Posterior vena cava (tissue), 2 donors: Measurements from ENCODE around the gene FCN3. TPM values are rescaled to one million over a fixed set of nuclear protein-coding genes. Genes with fewer than 3 reads are reported as not detected.
"Not testable (repeated sequence)": the region's sequence is repeated elsewhere in the genome, so short reads cannot be mapped to it uniquely, and the experiment has no call there.

Experiments used
- DNase-seq: peaks from one replicate; pipeline ENCODE4 v3.0.0-alpha.2; 2020; ENCODE audit warnings: low spot score
- intact Hi-C, 2 donors: fragments of 100-400 bp; cut with DNase I; formaldehyde crosslinking; loops; one replicate each; pipeline versions ENCODE4 v1.14.1 to v1.14.2; 2022 to 2023
- long read RNA-seq, 2 donors: library from polyadenylated mRNA; unstranded; transcript quantifications; one replicate each; pipeline ENCODE4 v2.0.0, GENCODE V29; 2020 to 2021
- total RNA-seq, 2 donors: library from RNA; stranded (reverse); fragmentation: NEBNext Ultra II Directional; extraction: Animal tissue kit (Norgen Biotek cat#: 25700); gene quantifications; one replicate each; pipeline ENCODE4 v1.2.1, GENCODE V29; 2021
- donor health status: DM: yes; HTN: yes; CAD: no.
- donor health status: DM: yes; HTN: yes; CAD: no.

FCN3 gene
- total RNA-seq = 10 to 100 TPM; 10.4 to 11.6 TPM
- long read RNA-seq, donor 1, partial matches to known transcripts = 0 of 4 reads
- long read RNA-seq, donor 1, other reads (novel, unspliced or antisense) = 0 of 4 reads
- long read RNA-seq, donor 2, transcript FCN3-202 (7 exons, 997 nt) = minor isoform, 7 of 36 reads
- long read RNA-seq, donor 2, transcript FCN3-201 (8 exons, 1,030 nt) = major isoform, 22 of 36 reads
- long read RNA-seq, donor 2, partial matches to known transcripts = 2 of 36 reads
- long read RNA-seq, donor 2, other reads (novel, unspliced or antisense) = 4 of 36 reads

- intact Hi-C loops = no loop called here
- peak; percentile 59 for DNase-seq
Observed at GRCh38 chr1:27374362-27375086, at the start of gene FCN3. FCN3 (minus strand) TSS chr1:27374824; CDS start chr1:27374818, 6 bp downstream.

GRCh38 chr1:27423709-27424108 is 49.1 kb upstream of the FCN3 start:
- DNase-seq = no peak
- intact Hi-C loops = loop anchor here in 1 of 2 donors (10.0 kb wide), 1 partner anchor 51 kb away; no protein-coding TSS in a partner anchor

GRCh38 chr1:27418326-27419185 is 43.9 kb upstream of the FCN3 start:
- intact Hi-C loops = loop anchor here in 1 of 2 donors (5.0 kb wide), 1 partner anchor 184 kb away; the partner anchor contains the start of gene AHDC1
- peak; percentile 90 for DNase-seq

GRCh38 chr1:27417713-27418112 is 43.1 kb upstream of the FCN3 start:
- intact Hi-C loops = loop anchor here in 1 of 2 donors (5.0 kb wide), 1 partner anchor 185 kb away; the partner anchor contains the start of gene AHDC1
- DNase-seq = no peak

GRCh38 chr1:27416387-27417111 is 41.9 kb upstream of the FCN3 start:
- peak; percentile 4 for DNase-seq
- intact Hi-C loops = loop anchor here in 1 of 2 donors (5.0 kb wide), 1 partner anchor 186 kb away; the partner anchor contains the start of gene AHDC1

- no peak for DNase-seq
- intact Hi-C loops = loop anchor here in 1 of 2 donors (5.0 kb wide), 1 partner anchor 173 kb away; no protein-coding TSS in a partner anchor
Observed at GRCh38 chr1:27414091-27414490, 39.5 kb upstream of the FCN3 start.

- intact Hi-C loops = loop anchor here in 1 of 2 donors (5.0 kb wide), 1 partner anchor 174 kb away; no protein-coding TSS in a partner anchor
- no peak for DNase-seq
Observed at GRCh38 chr1:27413004-27413403, 38.4 kb upstream of the FCN3 start.

- DNase-seq = peak; percentile 11
- intact Hi-C loops = loop anchor here in 1 of 2 donors (5.0 kb wide), 1 partner anchor 175 kb away; no protein-coding TSS in a partner anchor
Observed at GRCh38 chr1:27412502-27412901, 37.9 kb upstream of the FCN3 start.

- no peak for DNase-seq
- intact Hi-C loops = loop anchor here in 1 of 2 donors (5.0 kb wide), 1 partner anchor 177 kb away; no protein-coding TSS in a partner anchor
Observed at GRCh38 chr1:27410709-27411108, 36.1 kb upstream of the FCN3 start.

GRCh38 chr1:27409669-27410068 is 35.0 kb upstream of the FCN3 start:
- intact Hi-C loops = loop anchor here (5.0 kb wide), 2 partner anchors 178 to 193 kb away; partner anchors contain the start of gene AHDC1 (in 1 of the 2)
- peak; percentile 75 for DNase-seq

- intact Hi-C loops = loop anchor here in 1 of 2 donors (5.0 kb wide), 1 partner anchor 194 kb away; the partner anchor contains the start of gene AHDC1
- DNase-seq = peak; percentile 15
Observed at GRCh38 chr1:27408151-27408550, 33.5 kb upstream of the FCN3 start.

GRCh38 chr1:27406791-27407190 is 32.2 kb upstream of the FCN3 start:
- intact Hi-C loops = loop anchor here in 1 of 2 donors (5.0 kb wide), 1 partner anchor 196 kb away; the partner anchor contains the start of gene AHDC1

GRCh38 chr1:27406362-27406680 is 31.7 kb upstream of the FCN3 start:
- intact Hi-C loops = loop anchor here in 1 of 2 donors (5.0 kb wide), 1 partner anchor 196 kb away; the partner anchor contains the start of gene AHDC1
- no peak for DNase-seq

More at GRCh38 chr1:27406791-27407190, 32.2 kb upstream of the FCN3 start:
- DNase-seq = peak; percentile 35

GRCh38 chr1:27405598-27406361 is 31.2 kb upstream of the FCN3 start:
- intact Hi-C loops = loop anchor here in 1 of 2 donors (5.0 kb wide), 1 partner anchor 197 kb away; the partner anchor contains the start of gene AHDC1
- not testable (repeated sequence) for DNase-seq

GRCh38 chr1:27405074-27405473 is 30.4 kb upstream of the FCN3 start:
- intact Hi-C loops = loop anchor here in 1 of 2 donors (5.0 kb wide), 1 partner anchor 197 kb away; the partner anchor contains the start of gene AHDC1
- peak; percentile 85 for DNase-seq

GRCh38 chr1:27403931-27404330 is 29.3 kb upstream of the FCN3 start:
- intact Hi-C loops = loop anchor here in 1 of 2 donors (2.0 kb wide), 1 partner anchor 201 kb away; the partner anchor contains the start of gene AHDC1
- no peak for DNase-seq
